Heart left ventricle (tissue), 16 donors: ENCODE measurements around the gene GRAMD2B. TPM values are rescaled to one million over a fixed set of nuclear protein-coding genes. Genes with fewer than 3 reads are reported as not detected.
A peak's percentile ranks its signal among the peaks of the same experiment; 100 is the strongest.

ENCODE experiments used
- ATAC-seq, 4 donors: fragments of 200-7000 bp; cut with Tn5 transposase; one replicate each; pipeline ENCODE4 v1.9.1; 2020 to 2022; ENCODE audit warnings: moderate library complexity in 4 of 4, mild to moderate bottlenecking in 3 of 4, moderate number of reproducible peaks in 1 of 4
- DNase-seq, 5 donors: peaks; one replicate each; pipeline ENCODE4 v3.0.0-alpha.2; 2020
- H3K27ac ChIP-seq, 12 donors: fragments of 200-600 bp; sonication (generic) in 4 of 12; one replicate each; pipeline versions ENCODE4 v1.5.0 to v1.8.0; 2016 to 2022; ENCODE audit warnings: mild to moderate bottlenecking in 2 of 12
- H3K27me3 ChIP-seq, 9 donors: fragments of 200-600 bp; sonication (generic) in 2 of 9; one replicate each; pipeline versions ENCODE4 v1.5.1 to v1.8.0; 2016 to 2022; ENCODE audit warnings: mild to moderate bottlenecking in 3 of 9
- H3K36me3 ChIP-seq, 9 donors: fragments of 200-600 bp; sonication (generic) in 2 of 9; one replicate each; pipeline versions ENCODE4 v1.5.0 to v1.8.0; 2018 to 2022; ENCODE audit warnings: mild to moderate bottlenecking in 2 of 9
- H3K4me1 ChIP-seq, 12 donors: fragments of 200-600 bp; sonication (generic) in 4 of 12; one replicate each; pipeline versions ENCODE4 v1.5.0 to v1.8.0; 2016 to 2022; ENCODE audit warnings: mild to moderate bottlenecking in 3 of 12
- H3K4me3 ChIP-seq, 12 donors: fragments of 200-600 bp; sonication (generic) in 4 of 12; one replicate each; pipeline versions ENCODE4 v1.5.0 to v1.8.0; 2017 to 2022; ENCODE audit warnings: mild to moderate bottlenecking in 9 of 12, moderate library complexity in 4 of 12
- H3K9me3 ChIP-seq, 12 donors: fragments of 200-600 bp; sonication (generic) in 4 of 12; one replicate each; pipeline versions ENCODE4 v1.5.0 to v1.8.0; 2016 to 2022; ENCODE audit warnings: mild to moderate bottlenecking in 1 of 12
- CTCF ChIP-seq, 12 donors: fragments of 200-600 bp; sonication (generic) in 4 of 12; IDR thresholded peaks; one replicate each; pipeline versions ENCODE4 v1.5.0 to v1.8.0; 2018 to 2022; ENCODE audit warnings: antibody characterized with exemption in 12 of 12, mild to moderate bottlenecking in 5 of 12
- POLR2A ChIP-seq, 2 donors: fragments of 450-650 bp; IDR thresholded peaks; one replicate each; pipeline ENCODE4 v1.6.1; 2017; ENCODE audit warnings: antibody characterized with exemption in 2 of 2, mild to moderate bottlenecking in 2 of 2, moderate library complexity in 2 of 2
- WGBS, 4 donors: extraction: QIAGEN DNeasy Blood & Tissue Kit in 2 of 4; methylation state at CpG; one replicate each; pipeline versions ENCODE4 v1.1.5 to v1.1.7; 2013 to 2018; 5-methylcytosine and 5-hydroxymethylcytosine counted together
- intact Hi-C, 10 donors: fragments of 100-400 bp; cut with DNase I; formaldehyde crosslinking; loops; one replicate each; pipeline versions ENCODE4 v1.11.1 to v1.14.2; 2022
- polyA plus RNA-seq, 2 donors: library from polyadenylated mRNA; stranded (reverse); fragments of 200-250 nt; gene quantifications; one replicate each; pipeline ENCODE4 v1.2.3, GENCODE V29; 2013
- total RNA-seq, 9 donors: library from RNA; depleted of rRNA in 2 of 9; stranded (reverse); fragments of >200 nt in 2 of 9; fragmentation: NEBNext Ultra II Directional in 3 of 9; extraction: Animal tissue kit (Norgen Biotek cat#: 25700) in 3 of 9; gene quantifications; one replicate each; pipeline versions ENCODE4 v1.1.0 to v1.2.4, GENCODE V29; 2016 to 2023
- donor health status: ischemic (EF 13 %, LVEDD 7.1; RV severe dilation, severe dysfunction).
- donor health status: healthy with polysubstance abuse.
- donor health status: DM: no; HTN: yes; CAD: no.
- donor health status: DM: no; HTN: no; CAD: no.
- donor health status: ischemic (EF 25% LVEDD 6.9; RV normal size, moderate dysfunction).
- donor health status: ischemic (EF 25% LVEDD 5.7; RV mildly dilated, moderate dysfunction).
- donor health status: healthy.
- donor health status: DM: yes; HTN: yes; CAD: no.
- donor health status: ischemic (EF 35%, LVEDD 5.7; RV mildly dilated, moderate dysfunction).
- donor health status: nonischemic (EF 11% LVEDD 7.7; RV severe dilation, severe dysfunction).
- donor health status: DM: yes; HTN: yes; CAD: no.
- donor health status: PGD.
- donor health status: ischemic (EF 29% LVEDD 5.4; RV normal size, mild dysfunction).
- donor health status: nonischemic (EF 23%, LVEDD 6.1; RV moderate dilation, normal function).

Gene GRAMD2B
- total and polyA plus RNA-seq, 11 donors: 7.4 to 50.4 (median 35.8) TPM

DNA sequence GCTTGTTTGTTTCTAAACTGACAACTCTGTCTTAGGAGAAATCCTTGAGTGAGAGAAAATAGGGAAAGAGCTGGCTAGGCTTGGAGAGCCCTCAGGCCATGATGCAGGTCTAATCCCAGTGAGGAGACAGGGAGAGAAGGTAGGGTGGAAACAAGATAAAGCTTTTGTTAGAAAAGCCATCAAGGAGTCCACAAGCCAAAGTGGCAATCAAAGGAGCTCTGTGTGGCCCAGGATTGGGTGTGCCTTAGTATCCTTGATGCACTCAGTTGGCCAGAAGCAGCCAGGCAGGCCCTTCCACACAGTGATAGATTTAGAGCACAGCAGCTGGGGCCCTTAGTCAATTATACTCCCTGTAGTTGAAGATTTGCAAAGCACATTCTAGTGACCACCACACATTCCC, 97.9 kb downstream of the GRAMD2B start:
- Histone ChIP-seq H3K27ac (peak overlapping the region in 1 of 12 donors; percentile 83), H3K4me3 (no peak overlapping the region), H3K27me3 (no peaks in the 10 kb centered on the region), H3K4me1 (peaks cover 0 to 33% (median 16%) of the 10 kb centered on the region in 12 donors), H3K36me3 (no peaks in the 10 kb centered on the region), H3K9me3 (peaks cover 0 to 3% (median 0%) of the 10 kb centered on the region in 12 donors)
- no peak for DNase-seq
- TF ChIP-seq POLR2A (IDR thresholded peaks at IDR 0.05): no peak
- TF ChIP-seq CTCF (IDR thresholded peaks at IDR 0.05): no peak
- no peak for ATAC-seq
- intact Hi-C loops: loop anchor here in 1 of 10 donors (10.0 kb wide), 1 partner anchor 1776 kb away; the partner anchor contains the start of gene ZNF608

GRCh38 chr5:126523818-126524510, 100.8 kb downstream of the GRAMD2B start:
- no peak overlapping the region for H3K4me3 ChIP-seq
- H3K27me3 ChIP-seq: no peaks in the 10 kb centered on the region
- WGBS, 4 donors: 70 to 82% (median 74%) methylated on average over 8 of the region's 8 CpGs
- peak overlapping the region in 4 of 12 donors; percentile 46 to 70 (median 60) for H3K27ac ChIP-seq
- H3K9me3 ChIP-seq: peaks cover 0 to 11% (median 0%) of the 10 kb centered on the region in 12 donors
- ATAC-seq (no peak), DNase-seq (no peak)
- no peaks in the 10 kb centered on the region for H3K36me3 ChIP-seq
- intact Hi-C loops: loop anchor here in 1 of 10 donors (10.0 kb wide), 1 partner anchor 1779 kb away; the partner anchor contains the start of gene ZNF608
- TF ChIP-seq POLR2A (IDR thresholded peaks at IDR 0.05) (no peak), CTCF (IDR thresholded peaks at IDR 0.05) (no peak)
- H3K4me1 ChIP-seq: peaks cover 0 to 35% (median 16%) of the 10 kb centered on the region in 12 donors

- Histone ChIP-seq H3K9me3 (peaks cover 0 to 11% (median 0%) of the 10 kb centered on the region in 12 donors), H3K27ac (peak overlapping the region; percentile 46 to 79 (median 72)), H3K4me1 (peaks cover 0 to 23% (median 7%) of the 10 kb centered on the region in 12 donors), H3K27me3 (no peaks in the 10 kb centered on the region), H3K4me3 (no peak overlapping the region), H3K36me3 (no peaks in the 10 kb centered on the region)
- ATAC-seq: peak; percentile 67 to 93 (median 86)
- 28 to 47% (median 38%) methylated on average over 5 of the region's 5 CpGs for WGBS, 4 donors
- peak; percentile 71 to 88 (median 77) for DNase-seq
- intact Hi-C loops: loop anchor here in 1 of 10 donors (10.0 kb wide), 1 partner anchor 1781 kb away; the partner anchor contains the start of gene ZNF608
- TF ChIP-seq POLR2A (IDR thresholded peaks at IDR 0.05) (peak in 1 of 2 donors; percentile 49), CTCF (IDR thresholded peaks at IDR 0.05) (no peak)
Measured at GRCh38 chr5:126525630-126526245, 102.5 kb downstream of the GRAMD2B start.

DNA sequence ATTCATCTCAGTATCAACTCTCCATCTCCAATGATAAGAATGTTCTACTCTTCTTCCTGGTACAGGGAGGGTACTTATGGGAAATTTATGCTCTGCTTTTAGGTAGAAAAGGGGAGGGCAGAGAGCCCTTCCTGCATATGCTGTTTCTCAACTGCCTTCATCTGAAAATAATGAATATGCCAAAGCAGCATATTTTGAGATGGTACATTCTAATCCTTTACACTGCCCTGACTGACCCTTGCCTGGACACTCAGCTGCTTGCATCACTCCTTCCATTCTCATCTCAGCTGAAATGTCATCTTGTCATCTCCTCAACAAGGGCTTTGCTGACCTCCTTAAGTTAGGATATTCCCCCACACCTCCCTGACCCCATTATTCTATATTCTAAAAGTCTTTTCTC, 103.3 kb downstream of the GRAMD2B start:
- H3K4me3 ChIP-seq: no peak overlapping the region
- intact Hi-C loops: loop anchor here in 1 of 10 donors (10.0 kb wide), 1 partner anchor 1782 kb away; the partner anchor contains the start of gene ZNF608
- H3K27me3 ChIP-seq: no peaks in the 10 kb centered on the region
- H3K27ac ChIP-seq: peak overlapping the region in 9 of 12 donors; percentile 46 to 79 (median 72)
- H3K9me3 ChIP-seq: peaks cover 0 to 11% (median 0%) of the 10 kb centered on the region in 12 donors
- DNase-seq (no peak), ATAC-seq (peak in 1 of 4 donors; percentile 42)
- H3K36me3 ChIP-seq: no peaks in the 10 kb centered on the region
- TF ChIP-seq POLR2A (IDR thresholded peaks at IDR 0.05) (no peak), CTCF (IDR thresholded peaks at IDR 0.05) (no peak)
- H3K4me1 ChIP-seq: peaks cover 0 to 31% (median 7%) of the 10 kb centered on the region in 12 donors
